HG02678 (cell line): ENCODE results near the gene PYROXD2.
A peak's percentile ranks its signal among the peaks of the same experiment; 100 is the strongest.

Experiments
- ATAC-seq: cut with Tn5 transposase; IDR thresholded peaks from one replicate; pipeline ENCODE4 v1.9.1; 2021; ENCODE audit warnings: mild to moderate bottlenecking, moderate library complexity; ENCODE audit not compliant: unreplicated experiment

The PYROXD2 gene

GRCh38 chr10:98416606-98417388 is 1.8 kb upstream of the PYROXD2 start:
- no peak for ATAC-seq

GRCh38 chr10:98415731-98416119 is 743 bp upstream of the PYROXD2 start:
- ATAC-seq = no peak

- ATAC-seq = no peak
Observed at GRCh38 chr10:98414578-98414931, 427 bp downstream of the PYROXD2 start.

GRCh38 chr10:98411768-98412167 is 3.2 kb downstream of the PYROXD2 start:
- ATAC-seq = no peak

- no peak for ATAC-seq
Observed at GRCh38 chr10:98411166-98411565, 3.8 kb downstream of the PYROXD2 start.

GRCh38 chr10:98410759-98411158 is 4.2 kb downstream of the PYROXD2 start:
- no peak for ATAC-seq

- ATAC-seq = no peak
Observed at GRCh38 chr10:98410135-98410743, 4.7 kb downstream of the PYROXD2 start.

GRCh38 chr10:98408799-98409198 is 6.2 kb downstream of the PYROXD2 start:
- ATAC-seq = no peak

- no peak for ATAC-seq
Observed at GRCh38 chr10:98407744-98408241, 7.2 kb downstream of the PYROXD2 start.

- no peak for ATAC-seq
Observed at GRCh38 chr10:98407017-98407743, 7.8 kb downstream of the PYROXD2 start.

- no peak for ATAC-seq
Observed at GRCh38 chr10:98405422-98405821, 9.6 kb downstream of the PYROXD2 start.

- peak; percentile 71 for ATAC-seq
Observed at GRCh38 chr10:98404571-98405359, 10.2 kb downstream of the PYROXD2 start.

- no peak for ATAC-seq
Observed at GRCh38 chr10:98403812-98404504, 11.0 kb downstream of the PYROXD2 start.

- no peak for ATAC-seq
Observed at GRCh38 chr10:98402931-98403718, 11.9 kb downstream of the PYROXD2 start.

- no peak for ATAC-seq
Observed at GRCh38 chr10:98402478-98402877, 12.5 kb downstream of the PYROXD2 start.

GRCh38 chr10:98400482-98400881 is 14.5 kb downstream of the PYROXD2 start:
- ATAC-seq = no peak

- no peak for ATAC-seq
Observed at GRCh38 chr10:98399784-98400183, 15.2 kb downstream of the PYROXD2 start.

- ATAC-seq = no peak
Observed at GRCh38 chr10:98397089-98397600, 17.8 kb downstream of the PYROXD2 start.
